Astrocyte (in vitro differentiated cells and primary cell): ENCODE data around the gene ZBTB16.

Experiments
- EZH2 ChIP-seq: IDR thresholded peaks from 2 replicates; pipeline ENCODE4 v1.6.1; 2012; ENCODE audit warnings: mild to moderate bottlenecking, low read length, inconsistent platforms; ENCODE audit not compliant: insufficient read depth
- TF ChIP-seq, protein P1 (sequence below): IDR thresholded peaks from 2 replicates; pipeline ENCODE4 v1.5.1; 2011; ENCODE audit warnings: low read depth, mild to moderate bottlenecking, inconsistent platforms, low read length, moderate library complexity; ENCODE audit not compliant: insufficient read depth

DNA sequence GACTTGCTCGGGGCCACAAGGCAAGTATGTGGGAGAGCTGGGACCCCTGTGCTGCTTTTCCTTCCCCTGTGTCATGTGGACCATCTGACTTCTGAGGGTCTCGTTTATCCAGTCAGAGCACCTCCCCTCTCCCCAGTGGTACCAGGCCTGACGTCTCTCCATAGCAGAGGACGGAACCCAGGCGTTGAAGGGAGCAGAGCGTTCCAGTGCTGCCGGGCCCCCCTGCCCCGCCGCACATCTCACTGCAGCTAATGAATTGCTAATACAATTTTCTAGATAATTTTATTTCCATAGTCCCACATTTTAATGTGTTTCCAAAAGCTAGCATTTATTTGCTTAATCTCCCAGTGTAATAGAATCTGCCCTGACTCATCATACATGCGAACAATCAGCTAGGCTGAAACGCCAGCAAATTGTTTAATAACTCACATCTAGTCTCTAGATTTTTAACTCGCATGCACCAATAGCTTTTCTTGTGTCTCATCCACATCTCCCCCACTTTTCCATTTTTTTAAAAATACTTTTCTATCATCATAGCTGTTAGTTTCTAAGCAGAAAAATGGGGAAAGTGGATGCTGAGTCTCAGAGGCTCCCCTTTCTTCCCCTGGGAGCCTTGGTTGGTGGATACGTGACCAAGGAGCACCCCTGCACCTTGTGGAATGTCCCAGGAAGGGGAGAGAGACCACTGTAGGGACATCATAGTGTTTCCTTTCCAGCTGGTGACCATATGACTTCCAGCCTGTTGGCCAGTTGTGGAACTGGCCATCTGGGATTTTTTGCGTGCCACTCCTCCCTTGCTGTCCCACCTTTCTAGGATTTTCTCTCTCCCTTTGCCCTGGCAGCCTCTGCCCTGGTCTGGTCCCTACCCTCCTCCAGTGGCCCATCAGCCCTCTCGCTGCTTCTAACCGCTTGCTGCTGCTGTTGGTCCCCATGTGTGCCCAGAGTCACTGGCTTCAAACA lies 178.1 kb downstream of the ZBTB16 start:
- TF ChIP-seq, protein P1, sequence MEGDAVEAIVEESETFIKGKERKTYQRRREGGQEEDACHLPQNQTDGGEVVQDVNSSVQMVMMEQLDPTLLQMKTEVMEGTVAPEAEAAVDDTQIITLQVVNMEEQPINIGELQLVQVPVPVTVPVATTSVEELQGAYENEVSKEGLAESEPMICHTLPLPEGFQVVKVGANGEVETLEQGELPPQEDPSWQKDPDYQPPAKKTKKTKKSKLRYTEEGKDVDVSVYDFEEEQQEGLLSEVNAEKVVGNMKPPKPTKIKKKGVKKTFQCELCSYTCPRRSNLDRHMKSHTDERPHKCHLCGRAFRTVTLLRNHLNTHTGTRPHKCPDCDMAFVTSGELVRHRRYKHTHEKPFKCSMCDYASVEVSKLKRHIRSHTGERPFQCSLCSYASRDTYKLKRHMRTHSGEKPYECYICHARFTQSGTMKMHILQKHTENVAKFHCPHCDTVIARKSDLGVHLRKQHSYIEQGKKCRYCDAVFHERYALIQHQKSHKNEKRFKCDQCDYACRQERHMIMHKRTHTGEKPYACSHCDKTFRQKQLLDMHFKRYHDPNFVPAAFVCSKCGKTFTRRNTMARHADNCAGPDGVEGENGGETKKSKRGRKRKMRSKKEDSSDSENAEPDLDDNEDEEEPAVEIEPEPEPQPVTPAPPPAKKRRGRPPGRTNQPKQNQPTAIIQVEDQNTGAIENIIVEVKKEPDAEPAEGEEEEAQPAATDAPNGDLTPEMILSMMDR: no peak
- no peak for TF ChIP-seq EZH2
